ENCODE results near the gene LTBP3. TPM values are rescaled to one million over a fixed set of nuclear protein-coding genes. Genes with fewer than 3 reads are reported as not detected.
A peak's percentile ranks its signal among the peaks of the same experiment; 100 is the strongest.

The LTBP3 gene
- total and polyA plus RNA-seq, 2 of the 13 experiments (the other 11 are each of a cell fraction or from before 2014, with no cell fraction given) = 12.2 to 68.1 TPM

DNA sequence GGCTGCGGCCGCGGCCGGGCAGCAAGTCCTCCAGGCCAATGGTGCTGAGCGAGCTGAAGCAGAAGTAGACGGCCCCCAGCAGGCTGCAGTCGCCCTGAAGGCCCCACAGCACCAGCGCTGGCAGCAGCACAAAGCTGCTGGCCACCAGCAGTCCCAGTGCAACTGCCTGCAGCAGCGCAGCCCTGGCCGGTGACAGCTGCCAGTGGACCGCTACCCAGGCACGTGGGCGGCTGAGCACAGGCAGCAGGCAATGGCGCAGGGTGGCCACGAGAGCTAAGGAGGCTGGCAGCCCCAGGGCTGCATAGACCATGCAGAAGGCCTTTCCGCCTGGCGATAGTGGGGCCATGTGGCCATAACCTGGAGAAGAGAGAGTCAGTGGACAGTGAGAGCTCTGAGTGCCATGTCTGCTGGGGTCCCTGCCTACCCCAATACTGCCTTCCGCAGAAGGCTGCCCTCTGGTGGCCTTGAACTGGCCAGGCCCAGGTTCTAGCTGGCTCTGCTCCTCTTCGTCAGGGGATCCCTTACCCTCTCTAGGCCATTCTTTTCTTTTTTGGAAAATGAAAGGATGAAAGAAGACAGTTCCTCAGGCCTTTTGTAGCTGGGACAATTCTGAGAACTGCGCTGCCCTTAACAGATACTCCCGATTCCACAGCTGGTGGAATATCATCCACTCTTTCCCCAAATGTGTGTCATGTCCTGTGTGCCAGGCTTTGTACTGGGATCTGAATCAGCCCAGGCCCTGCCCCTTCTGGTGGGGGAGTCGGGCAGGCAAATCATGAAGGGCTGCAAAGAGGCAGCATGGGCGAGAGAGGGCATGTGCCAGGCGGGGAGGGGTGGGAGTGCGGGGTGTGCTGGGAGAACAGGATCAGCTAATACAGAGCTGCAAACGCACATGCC is 35.6 kb upstream of the LTBP3 start (continued):
- TF ChIP-seq, protein P1, sequence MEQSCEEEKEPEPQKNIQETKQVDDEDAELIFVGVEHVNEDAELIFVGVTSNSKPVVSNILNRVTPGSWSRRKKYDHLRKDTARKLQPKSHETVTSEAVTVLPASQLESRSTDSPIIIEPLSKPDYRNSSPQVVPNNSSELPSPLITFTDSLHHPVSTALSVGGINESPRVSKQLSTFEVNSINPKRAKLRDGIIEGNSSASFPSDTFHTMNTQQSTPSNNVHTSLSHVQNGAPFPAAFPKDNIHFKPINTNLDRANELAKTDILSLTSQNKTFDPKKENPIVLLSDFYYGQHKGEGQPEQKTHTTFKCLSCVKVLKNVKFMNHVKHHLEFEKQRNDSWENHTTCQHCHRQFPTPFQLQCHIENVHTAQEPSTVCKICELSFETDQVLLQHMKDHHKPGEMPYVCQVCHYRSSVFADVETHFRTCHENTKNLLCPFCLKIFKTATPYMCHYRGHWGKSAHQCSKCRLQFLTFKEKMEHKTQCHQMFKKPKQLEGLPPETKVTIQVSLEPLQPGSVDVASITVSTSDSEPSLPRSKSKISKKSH (CRISPR knock-in tag; IDR thresholded peaks at IDR 0.05; ENCODE audit: borderline replicate concordance) = no peak
- TF ChIP-seq CBX1 (IDR thresholded peaks at IDR 0.05; ENCODE audit: low read depth) = no peak
- TF ChIP-seq HNRNPH1 (optimal IDR thresholded peaks at IDR 0.05; ENCODE audit: low read depth, low read length) = no peak
- no peak for TF ChIP-seq YEATS4 (CRISPR knock-in tag; IDR thresholded peaks at IDR 0.05; ENCODE audit: borderline replicate concordance)
- peak; percentile 17; the same call in 1 of the 2 replicates for TF ChIP-seq FOSL2 (CRISPR knock-in tag; IDR thresholded peaks at IDR 0.05)
- TF ChIP-seq, protein P2, sequence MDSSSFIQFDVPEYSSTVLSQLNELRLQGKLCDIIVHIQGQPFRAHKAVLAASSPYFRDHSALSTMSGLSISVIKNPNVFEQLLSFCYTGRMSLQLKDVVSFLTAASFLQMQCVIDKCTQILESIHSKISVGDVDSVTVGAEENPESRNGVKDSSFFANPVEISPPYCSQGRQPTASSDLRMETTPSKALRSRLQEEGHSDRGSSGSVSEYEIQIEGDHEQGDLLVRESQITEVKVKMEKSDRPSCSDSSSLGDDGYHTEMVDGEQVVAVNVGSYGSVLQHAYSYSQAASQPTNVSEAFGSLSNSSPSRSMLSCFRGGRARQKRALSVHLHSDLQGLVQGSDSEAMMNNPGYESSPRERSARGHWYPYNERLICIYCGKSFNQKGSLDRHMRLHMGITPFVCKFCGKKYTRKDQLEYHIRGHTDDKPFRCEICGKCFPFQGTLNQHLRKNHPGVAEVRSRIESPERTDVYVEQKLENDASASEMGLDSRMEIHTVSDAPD (CRISPR knock-in tag; IDR thresholded peaks at IDR 0.05) = no peak
- TF ChIP-seq, protein P3, sequence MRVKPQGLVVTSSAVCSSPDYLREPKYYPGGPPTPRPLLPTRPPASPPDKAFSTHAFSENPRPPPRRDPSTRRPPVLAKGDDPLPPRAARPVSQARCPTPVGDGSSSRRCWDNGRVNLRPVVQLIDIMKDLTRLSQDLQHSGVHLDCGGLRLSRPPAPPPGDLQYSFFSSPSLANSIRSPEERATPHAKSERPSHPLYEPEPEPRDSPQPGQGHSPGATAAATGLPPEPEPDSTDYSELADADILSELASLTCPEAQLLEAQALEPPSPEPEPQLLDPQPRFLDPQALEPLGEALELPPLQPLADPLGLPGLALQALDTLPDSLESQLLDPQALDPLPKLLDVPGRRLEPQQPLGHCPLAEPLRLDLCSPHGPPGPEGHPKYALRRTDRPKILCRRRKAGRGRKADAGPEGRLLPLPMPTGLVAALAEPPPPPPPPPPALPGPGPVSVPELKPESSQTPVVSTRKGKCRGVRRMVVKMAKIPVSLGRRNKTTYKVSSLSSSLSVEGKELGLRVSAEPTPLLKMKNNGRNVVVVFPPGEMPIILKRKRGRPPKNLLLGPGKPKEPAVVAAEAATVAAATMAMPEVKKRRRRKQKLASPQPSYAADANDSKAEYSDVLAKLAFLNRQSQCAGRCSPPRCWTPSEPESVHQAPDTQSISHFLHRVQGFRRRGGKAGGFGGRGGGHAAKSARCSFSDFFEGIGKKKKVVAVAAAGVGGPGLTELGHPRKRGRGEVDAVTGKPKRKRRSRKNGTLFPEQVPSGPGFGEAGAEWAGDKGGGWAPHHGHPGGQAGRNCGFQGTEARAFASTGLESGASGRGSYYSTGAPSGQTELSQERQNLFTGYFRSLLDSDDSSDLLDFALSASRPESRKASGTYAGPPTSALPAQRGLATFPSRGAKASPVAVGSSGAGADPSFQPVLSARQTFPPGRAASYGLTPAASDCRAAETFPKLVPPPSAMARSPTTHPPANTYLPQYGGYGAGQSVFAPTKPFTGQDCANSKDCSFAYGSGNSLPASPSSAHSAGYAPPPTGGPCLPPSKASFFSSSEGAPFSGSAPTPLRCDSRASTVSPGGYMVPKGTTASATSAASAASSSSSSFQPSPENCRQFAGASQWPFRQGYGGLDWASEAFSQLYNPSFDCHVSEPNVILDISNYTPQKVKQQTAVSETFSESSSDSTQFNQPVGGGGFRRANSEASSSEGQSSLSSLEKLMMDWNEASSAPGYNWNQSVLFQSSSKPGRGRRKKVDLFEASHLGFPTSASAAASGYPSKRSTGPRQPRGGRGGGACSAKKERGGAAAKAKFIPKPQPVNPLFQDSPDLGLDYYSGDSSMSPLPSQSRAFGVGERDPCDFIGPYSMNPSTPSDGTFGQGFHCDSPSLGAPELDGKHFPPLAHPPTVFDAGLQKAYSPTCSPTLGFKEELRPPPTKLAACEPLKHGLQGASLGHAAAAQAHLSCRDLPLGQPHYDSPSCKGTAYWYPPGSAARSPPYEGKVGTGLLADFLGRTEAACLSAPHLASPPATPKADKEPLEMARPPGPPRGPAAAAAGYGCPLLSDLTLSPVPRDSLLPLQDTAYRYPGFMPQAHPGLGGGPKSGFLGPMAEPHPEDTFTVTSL (CRISPR knock-in tag; IDR thresholded peaks at IDR 0.05; ENCODE audit: borderline replicate concordance) = no peak
- TF ChIP-seq ZNF841 (CRISPR knock-in tag; IDR thresholded peaks at IDR 0.05; ENCODE audit: borderline replicate concordance) = no peak
- TF ChIP-seq NR2F2 (IDR thresholded peaks at IDR 0.05; ENCODE audit: borderline replicate concordance, low read depth) = no peak
- TF ChIP-seq, protein P4, sequence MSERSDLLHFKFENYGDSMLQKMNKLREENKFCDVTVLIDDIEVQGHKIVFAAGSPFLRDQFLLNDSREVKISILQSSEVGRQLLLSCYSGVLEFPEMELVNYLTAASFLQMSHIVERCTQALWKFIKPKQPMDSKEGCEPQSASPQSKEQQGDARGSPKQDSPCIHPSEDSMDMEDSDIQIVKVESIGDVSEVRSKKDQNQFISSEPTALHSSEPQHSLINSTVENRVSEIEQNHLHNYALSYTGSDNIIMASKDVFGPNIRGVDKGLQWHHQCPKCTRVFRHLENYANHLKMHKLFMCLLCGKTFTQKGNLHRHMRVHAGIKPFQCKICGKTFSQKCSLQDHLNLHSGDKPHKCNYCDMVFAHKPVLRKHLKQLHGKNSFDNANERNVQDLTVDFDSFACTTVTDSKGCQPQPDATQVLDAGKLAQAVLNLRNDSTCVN (CRISPR knock-in tag; IDR thresholded peaks at IDR 0.05; ENCODE audit: borderline replicate concordance) = no peak
- TF ChIP-seq ZFP37 (CRISPR knock-in tag; IDR thresholded peaks at IDR 0.05; ENCODE audit: borderline replicate concordance) = no peak
- TF ChIP-seq ZNF552 (CRISPR knock-in tag; IDR thresholded peaks at IDR 0.05; ENCODE audit: borderline replicate concordance) = no peak
- TF ChIP-seq ZZZ3 (CRISPR knock-in tag; IDR thresholded peaks at IDR 0.05; ENCODE audit: borderline replicate concordance) = no peak
- peak; percentile 34; the same call in 1 of the 2 replicates for TF ChIP-seq KDM2A (CRISPR knock-in tag; IDR thresholded peaks at IDR 0.05; ENCODE audit: borderline replicate concordance, low read depth)
- no peak for TF ChIP-seq NFYB (CRISPR knock-in tag; IDR thresholded peaks at IDR 0.05)
